GM23338 (cell line): ENCODE data around the gene TDP2. TPM values are rescaled to one million over a fixed set of nuclear protein-coding genes. Genes with fewer than 3 reads are reported as not detected.
"Not testable (repeated sequence)": the region's sequence is repeated elsewhere in the genome, so short reads cannot be mapped to it uniquely, and the experiment has no call there.

Experiments used
- ATAC-seq: fragments of 200-7000 bp; cut with Tn5 transposase; 3 replicates; pipeline ENCODE4 v1.9.1; 2020
- DNase-seq: peaks from one replicate; pipeline ENCODE4 v3.0.0-alpha.2; 2015; ENCODE audit warnings: low spot score
- H2AFZ ChIP-seq: fragments of 200-600 bp; sonication (generic); 2 replicates; pipeline ENCODE4 v1.8.0; 2016; ENCODE audit warnings: antibody characterized with exemption, mild to moderate bottlenecking, moderate library complexity
- H3F3A ChIP-seq: fragments of 200-600 bp; sonication (generic); replicated peaks from 2 replicates; pipeline ENCODE4 v1.8.0; 2017; ENCODE audit warnings: antibody characterized with exemption, mixed run types, low read depth
- H3K27ac ChIP-seq: fragments of 200-600 bp; sonication (generic); 2 replicates; pipeline ENCODE4 v1.6.1; 2016; ENCODE audit warnings: low read depth
- H3K27me3 ChIP-seq: fragments of 200-600 bp; sonication (generic); 2 replicates; pipeline ENCODE4 v1.8.0; 2016; ENCODE audit warnings: mild to moderate bottlenecking, mixed run types, moderate library complexity; ENCODE audit not compliant: insufficient read depth
- H3K36me3 ChIP-seq: fragments of 200-600 bp; sonication (generic); 2 replicates; pipeline ENCODE4 v1.8.0; 2016; ENCODE audit warnings: mild to moderate bottlenecking; ENCODE audit not compliant: insufficient read depth
- H3K4me1 ChIP-seq: fragments of 200-600 bp; sonication (generic); 2 replicates; pipeline ENCODE4 v1.8.0; 2016; ENCODE audit warnings: mild to moderate bottlenecking, moderate library complexity; ENCODE audit not compliant: insufficient read depth
- H3K4me2 ChIP-seq: fragments of 200-600 bp; sonication (generic); 2 replicates; pipeline ENCODE4 v1.7.1; 2017; ENCODE audit warnings: mixed run types
- H3K4me3 ChIP-seq: fragments of 200-600 bp; sonication (generic); 2 replicates; pipeline ENCODE4 v1.6.1; 2016; ENCODE audit warnings: mixed run types
- H3K79me2 ChIP-seq: fragments of 200-600 bp; sonication (generic); replicated peaks from 2 replicates; pipeline ENCODE4 v1.8.0; 2017; ENCODE audit warnings: mild to moderate bottlenecking; ENCODE audit not compliant: insufficient read depth
- H3K9me2 ChIP-seq: fragments of 200-600 bp; sonication (generic); 2 replicates; pipeline ENCODE4 v1.8.0; 2017; ENCODE audit not compliant: insufficient read depth
- H4K20me1 ChIP-seq: fragments of 200-600 bp; sonication (generic); replicated peaks from 2 replicates; pipeline ENCODE4 v1.8.0; 2017; ENCODE audit warnings: mild to moderate bottlenecking; ENCODE audit not compliant: insufficient read depth
- H3K27ac Mint-ChIP-seq: 2 replicates; pipeline ENCODE4 v1.8.0; 2020; ENCODE audit warnings: inconsistent platforms, mild to moderate bottlenecking, moderate library complexity, mixed read lengths
- H3K27me3 Mint-ChIP-seq: 3 replicates; pipeline ENCODE4 v1.8.0; 2022; ENCODE audit warnings: low read depth, mild to moderate bottlenecking, moderate library complexity, mixed read lengths, inconsistent platforms; ENCODE audit not compliant: insufficient read depth, poor library complexity
- H3K36me3 Mint-ChIP-seq: 3 replicates; pipeline ENCODE4 v1.8.0; 2021; ENCODE audit warnings: low read depth, mild to moderate bottlenecking, inconsistent platforms, moderate library complexity, mixed read lengths
- H3K4me1 Mint-ChIP-seq: 3 replicates; pipeline ENCODE4 v1.8.0; 2020; ENCODE audit warnings: mild to moderate bottlenecking, inconsistent platforms, mixed read lengths
- H3K4me3 Mint-ChIP-seq: 3 replicates; pipeline ENCODE4 v1.8.0; 2021; ENCODE audit warnings: moderate library complexity, mild to moderate bottlenecking, inconsistent platforms, mixed read lengths
- H3K9me3 Mint-ChIP-seq: 3 replicates; pipeline ENCODE4 v1.8.0; 2020; ENCODE audit warnings: moderate library complexity, mild to moderate bottlenecking, inconsistent platforms, mixed read lengths
- EZH2 ChIP-seq: fragments of 200-600 bp; sonication (generic); IDR thresholded peaks from one replicate; pipeline ENCODE4 v1.8.0; 2017; ENCODE audit warnings: antibody characterized with exemption, mild to moderate bottlenecking, low read depth; ENCODE audit not compliant: unreplicated experiment
- EZH2phosphoT487 ChIP-seq: fragments of 200-600 bp; sonication (generic); IDR thresholded peaks from one replicate; pipeline ENCODE4 v1.8.1; 2018; ENCODE audit warnings: antibody characterized with exemption; ENCODE audit not compliant: unreplicated experiment
- JUNB ChIP-seq: IDR thresholded peaks from one replicate; pipeline ENCODE4 v1.6.1; 2016; ENCODE audit warnings: antibody characterized with exemption; ENCODE audit not compliant: unreplicated experiment
- NANOG ChIP-seq: IDR thresholded peaks from 2 replicates; pipeline ENCODE4 v1.6.1; 2016; ENCODE audit warnings: antibody characterized with exemption, borderline replicate concordance
- POLR2AphosphoS5 ChIP-seq: IDR thresholded peaks from 2 replicates; pipeline ENCODE4 v1.6.1; 2016; ENCODE audit warnings: antibody characterized with exemption, low read depth
- STAT1 ChIP-seq: IDR thresholded peaks from one replicate; pipeline ENCODE4 v1.6.1; 2016; ENCODE audit warnings: antibody characterized with exemption; ENCODE audit not compliant: unreplicated experiment
- ZNF331 ChIP-seq: fragments of 250-450 bp; sonication (Bioruptor Pico); IDR thresholded peaks from 2 replicates; pipeline ENCODE4 v1.5.0; 2020; ENCODE audit warnings: low read depth, mild to moderate bottlenecking, moderate library complexity
- polyA plus RNA-seq: library from polyadenylated mRNA; unstranded; fragments of >200 nt; fragmentation: Nextera tagmentation; extraction: Ambion mirVana; gene quantifications from 2 replicates; pipeline ENCODE4 v1.2.1, GENCODE V29; 2016
- total RNA-seq: library from RNA; depleted of rRNA; stranded (reverse); fragments of >200 nt; shearing (Covaris generic); gene quantifications from 2 replicates; pipeline ENCODE4 v1.2.3, GENCODE V29; 2014
- TF ChIP-seq, protein P1 (sequence below): IDR thresholded peaks from one replicate; pipeline ENCODE4 v1.6.1; 2018; ENCODE audit warnings: antibody characterized with exemption; ENCODE audit not compliant: unreplicated experiment
- TF ChIP-seq, protein P2 (sequence below): fragments of 250-450 bp; sonication (Bioruptor Pico); IDR thresholded peaks from 2 replicates; pipeline ENCODE4 v1.5.0; 2020; ENCODE audit warnings: mild to moderate bottlenecking, moderate library complexity

The TDP2 gene
- total and polyA plus RNA-seq, 2 experiments from 2014 or later: 46.8 to 47.8 TPM

DNA sequence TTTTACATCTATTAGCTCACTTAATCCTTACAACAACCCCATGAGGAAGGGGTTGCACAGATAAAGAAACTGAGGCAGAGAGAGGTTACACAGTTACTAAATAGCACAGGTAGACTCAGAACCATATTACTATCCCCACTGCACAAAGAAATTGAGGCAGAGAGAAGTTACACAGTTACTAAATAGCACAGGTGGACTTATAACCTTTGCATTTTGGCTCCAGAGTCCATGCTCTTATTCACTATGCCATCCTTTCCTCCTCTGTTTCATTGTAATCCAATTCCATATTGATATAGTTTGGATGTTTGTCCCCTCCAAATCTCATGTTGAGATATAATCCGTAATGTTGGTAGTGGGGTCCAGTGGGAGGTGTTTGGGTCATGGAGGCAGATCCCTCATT lies 3.5 kb downstream of the TDP2 start (continued):
- TF ChIP-seq, protein P1, sequence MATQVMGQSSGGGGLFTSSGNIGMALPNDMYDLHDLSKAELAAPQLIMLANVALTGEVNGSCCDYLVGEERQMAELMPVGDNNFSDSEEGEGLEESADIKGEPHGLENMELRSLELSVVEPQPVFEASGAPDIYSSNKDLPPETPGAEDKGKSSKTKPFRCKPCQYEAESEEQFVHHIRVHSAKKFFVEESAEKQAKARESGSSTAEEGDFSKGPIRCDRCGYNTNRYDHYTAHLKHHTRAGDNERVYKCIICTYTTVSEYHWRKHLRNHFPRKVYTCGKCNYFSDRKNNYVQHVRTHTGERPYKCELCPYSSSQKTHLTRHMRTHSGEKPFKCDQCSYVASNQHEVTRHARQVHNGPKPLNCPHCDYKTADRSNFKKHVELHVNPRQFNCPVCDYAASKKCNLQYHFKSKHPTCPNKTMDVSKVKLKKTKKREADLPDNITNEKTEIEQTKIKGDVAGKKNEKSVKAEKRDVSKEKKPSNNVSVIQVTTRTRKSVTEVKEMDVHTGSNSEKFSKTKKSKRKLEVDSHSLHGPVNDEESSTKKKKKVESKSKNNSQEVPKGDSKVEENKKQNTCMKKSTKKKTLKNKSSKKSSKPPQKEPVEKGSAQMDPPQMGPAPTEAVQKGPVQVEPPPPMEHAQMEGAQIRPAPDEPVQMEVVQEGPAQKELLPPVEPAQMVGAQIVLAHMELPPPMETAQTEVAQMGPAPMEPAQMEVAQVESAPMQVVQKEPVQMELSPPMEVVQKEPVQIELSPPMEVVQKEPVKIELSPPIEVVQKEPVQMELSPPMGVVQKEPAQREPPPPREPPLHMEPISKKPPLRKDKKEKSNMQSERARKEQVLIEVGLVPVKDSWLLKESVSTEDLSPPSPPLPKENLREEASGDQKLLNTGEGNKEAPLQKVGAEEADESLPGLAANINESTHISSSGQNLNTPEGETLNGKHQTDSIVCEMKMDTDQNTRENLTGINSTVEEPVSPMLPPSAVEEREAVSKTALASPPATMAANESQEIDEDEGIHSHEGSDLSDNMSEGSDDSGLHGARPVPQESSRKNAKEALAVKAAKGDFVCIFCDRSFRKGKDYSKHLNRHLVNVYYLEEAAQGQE: no peak
- TF ChIP-seq STAT1 (no peak), EZH2phosphoT487 (no peak), POLR2AphosphoS5 (no peak), EZH2 (no peak)

DNA sequence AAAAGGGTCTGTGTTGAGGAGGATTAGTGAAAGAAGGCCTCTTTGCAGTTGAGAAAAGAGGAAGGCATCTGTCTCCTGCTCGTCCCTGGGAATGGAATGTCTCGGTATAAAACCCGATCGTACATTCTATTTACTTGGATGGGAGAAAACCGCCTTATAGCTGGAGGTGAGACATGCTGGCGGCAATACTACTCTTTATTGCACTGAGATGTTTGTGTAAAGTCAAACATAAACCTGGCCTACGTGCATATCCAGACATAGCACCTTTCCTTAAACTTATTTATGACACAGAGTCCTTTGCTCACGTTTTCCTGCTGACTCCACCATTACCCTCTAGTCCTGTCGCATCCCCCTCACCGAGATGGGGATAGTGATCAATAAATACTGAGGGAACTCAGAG lies 4.5 kb downstream of the TDP2 start:
- H3K27ac Mint-ChIP-seq: 0 out of 2 replicates have a peak overlapping the region, but pooled peaks have one; percentile 16
- peaks cover 68% of the 10 kb centered on the region for H3K79me2 ChIP-seq
- DNase-seq: no peak

DNA sequence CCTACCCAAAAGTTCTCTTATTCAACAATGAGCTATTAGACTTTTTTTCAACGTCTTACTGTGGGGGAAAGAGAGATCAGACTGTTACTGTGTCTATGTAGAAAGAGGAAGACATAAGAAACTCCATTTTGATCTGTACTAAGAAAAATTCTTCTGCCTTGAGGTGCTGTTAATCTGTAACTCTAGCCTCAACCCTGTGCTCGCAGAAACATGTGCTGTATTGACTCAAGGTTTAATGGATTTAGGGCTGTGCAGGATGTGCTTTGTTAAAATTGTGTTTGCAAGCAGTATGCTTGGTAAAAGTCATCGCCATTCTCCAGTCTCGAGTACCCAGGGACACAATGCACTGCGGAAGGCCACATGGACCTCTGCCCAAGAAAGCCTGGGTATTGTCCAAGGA lies 4.9 kb downstream of the TDP2 start:
- not testable (repeated sequence) for H4K20me1 ChIP-seq, H2AFZ ChIP-seq, H3K4me2 ChIP-seq, DNase-seq, H3K4me3 ChIP-seq, ATAC-seq, H3K27ac ChIP-seq, H3K27me3 ChIP-seq, H3K4me3 Mint-ChIP-seq, H3F3A ChIP-seq, H3K9me3 Mint-ChIP-seq, H3K27me3 Mint-ChIP-seq, H3K36me3 ChIP-seq, H3K9me2 ChIP-seq
- Histone ChIP-seq H3K79me2 (peaks cover 73% of the 10 kb centered on the region), H3K4me1 (peaks cover 20% of the 10 kb centered on the region)
- H3K36me3 Mint-ChIP-seq: peaks cover 59% of the 10 kb centered on the region
- H3K27ac Mint-ChIP-seq: 0 out of 2 replicates have a peak overlapping the region, but pooled peaks have one; percentile 16
- H3K4me1 Mint-ChIP-seq: peaks cover 36% of the 10 kb centered on the region

More for the DNA sequence above, 4.5 kb downstream of the TDP2 start:
- Histone ChIP-seq H3K36me3 (peaks cover 4% of the 10 kb centered on the region), H4K20me1 (no peaks in the 10 kb centered on the region), H3F3A (no peaks in the 10 kb centered on the region), H3K9me2 (no peaks in the 10 kb centered on the region), H3K4me1 (peaks cover 20% of the 10 kb centered on the region), H3K4me3 (no peak overlapping the region), H3K27ac (no peak overlapping the region), H3K4me2 (no peak overlapping the region), H2AFZ (no peak overlapping the region), H3K27me3 (no peaks in the 10 kb centered on the region)
- no peak overlapping the region for H3K4me3 Mint-ChIP-seq
- H3K9me3 Mint-ChIP-seq: peaks cover 3% of the 10 kb centered on the region; the same call in 2 of the 3 replicates
- ATAC-seq: no peak
- H3K36me3 Mint-ChIP-seq: peaks cover 60% of the 10 kb centered on the region
- TF ChIP-seq NANOG (no peak), JUNB (no peak), ZNF331 (no peak), EZH2phosphoT487 (no peak), POLR2AphosphoS5 (no peak)
- TF ChIP-seq, protein P2, sequence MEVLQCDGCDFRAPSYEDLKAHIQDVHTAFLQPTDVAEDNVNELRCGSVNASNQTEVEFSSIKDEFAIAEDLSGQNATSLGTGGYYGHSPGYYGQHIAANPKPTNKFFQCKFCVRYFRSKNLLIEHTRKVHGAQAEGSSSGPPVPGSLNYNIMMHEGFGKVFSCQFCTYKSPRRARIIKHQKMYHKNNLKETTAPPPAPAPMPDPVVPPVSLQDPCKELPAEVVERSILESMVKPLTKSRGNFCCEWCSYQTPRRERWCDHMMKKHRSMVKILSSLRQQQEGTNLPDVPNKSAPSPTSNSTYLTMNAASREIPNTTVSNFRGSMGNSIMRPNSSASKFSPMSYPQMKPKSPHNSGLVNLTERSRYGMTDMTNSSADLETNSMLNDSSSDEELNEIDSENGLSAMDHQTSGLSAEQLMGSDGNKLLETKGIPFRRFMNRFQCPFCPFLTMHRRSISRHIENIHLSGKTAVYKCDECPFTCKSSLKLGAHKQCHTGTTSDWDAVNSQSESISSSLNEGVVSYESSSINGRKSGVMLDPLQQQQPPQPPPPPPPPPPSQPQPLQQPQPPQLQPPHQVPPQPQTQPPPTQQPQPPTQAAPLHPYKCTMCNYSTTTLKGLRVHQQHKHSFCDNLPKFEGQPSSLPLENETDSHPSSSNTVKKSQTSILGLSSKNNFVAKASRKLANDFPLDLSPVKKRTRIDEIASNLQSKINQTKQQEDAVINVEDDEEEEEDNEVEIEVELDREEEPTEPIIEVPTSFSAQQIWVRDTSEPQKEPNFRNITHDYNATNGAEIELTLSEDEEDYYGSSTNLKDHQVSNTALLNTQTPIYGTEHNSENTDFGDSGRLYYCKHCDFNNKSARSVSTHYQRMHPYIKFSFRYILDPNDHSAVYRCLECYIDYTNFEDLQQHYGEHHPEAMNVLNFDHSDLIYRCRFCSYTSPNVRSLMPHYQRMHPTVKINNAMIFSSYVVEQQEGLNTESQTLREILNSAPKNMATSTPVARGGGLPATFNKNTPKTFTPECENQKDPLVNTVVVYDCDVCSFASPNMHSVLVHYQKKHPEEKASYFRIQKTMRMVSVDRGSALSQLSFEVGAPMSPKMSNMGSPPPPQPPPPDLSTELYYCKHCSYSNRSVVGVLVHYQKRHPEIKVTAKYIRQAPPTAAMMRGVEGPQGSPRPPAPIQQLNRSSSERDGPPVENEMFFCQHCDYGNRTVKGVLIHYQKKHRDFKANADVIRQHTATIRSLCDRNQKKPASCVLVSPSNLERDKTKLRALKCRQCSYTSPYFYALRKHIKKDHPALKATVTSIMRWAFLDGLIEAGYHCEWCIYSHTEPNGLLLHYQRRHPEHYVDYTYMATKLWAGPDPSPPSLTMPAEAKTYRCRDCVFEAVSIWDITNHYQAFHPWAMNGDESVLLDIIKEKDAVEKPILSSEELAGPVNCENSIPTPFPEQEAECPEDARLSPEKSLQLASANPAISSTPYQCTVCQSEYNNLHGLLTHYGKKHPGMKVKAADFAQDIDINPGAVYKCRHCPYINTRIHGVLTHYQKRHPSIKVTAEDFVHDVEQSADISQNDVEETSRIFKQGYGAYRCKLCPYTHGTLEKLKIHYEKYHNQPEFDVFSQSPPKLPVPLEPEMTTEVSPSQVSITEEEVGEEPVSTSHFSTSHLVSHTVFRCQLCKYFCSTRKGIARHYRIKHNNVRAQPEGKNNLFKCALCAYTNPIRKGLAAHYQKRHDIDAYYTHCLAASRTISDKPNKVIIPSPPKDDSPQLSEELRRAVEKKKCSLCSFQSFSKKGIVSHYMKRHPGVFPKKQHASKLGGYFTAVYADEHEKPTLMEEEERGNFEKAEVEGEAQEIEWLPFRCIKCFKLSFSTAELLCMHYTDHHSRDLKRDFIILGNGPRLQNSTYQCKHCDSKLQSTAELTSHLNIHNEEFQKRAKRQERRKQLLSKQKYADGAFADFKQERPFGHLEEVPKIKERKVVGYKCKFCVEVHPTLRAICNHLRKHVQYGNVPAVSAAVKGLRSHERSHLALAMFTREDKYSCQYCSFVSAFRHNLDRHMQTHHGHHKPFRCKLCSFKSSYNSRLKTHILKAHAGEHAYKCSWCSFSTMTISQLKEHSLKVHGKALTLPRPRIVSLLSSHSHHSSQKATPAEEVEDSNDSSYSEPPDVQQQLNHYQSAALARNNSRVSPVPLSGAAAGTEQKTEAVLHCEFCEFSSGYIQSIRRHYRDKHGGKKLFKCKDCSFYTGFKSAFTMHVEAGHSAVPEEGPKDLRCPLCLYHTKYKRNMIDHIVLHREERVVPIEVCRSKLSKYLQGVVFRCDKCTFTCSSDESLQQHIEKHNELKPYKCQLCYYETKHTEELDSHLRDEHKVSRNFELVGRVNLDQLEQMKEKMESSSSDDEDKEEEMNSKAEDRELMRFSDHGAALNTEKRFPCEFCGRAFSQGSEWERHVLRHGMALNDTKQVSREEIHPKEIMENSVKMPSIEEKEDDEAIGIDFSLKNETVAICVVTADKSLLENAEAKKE (CRISPR knock-in tag): no peak
- H3K27me3 Mint-ChIP-seq: peaks cover 8% of the 10 kb centered on the region
- peaks cover 38% of the 10 kb centered on the region for H3K4me1 Mint-ChIP-seq
